ENCODE measurements around the gene MALRD1. TPM values are rescaled to one million over a fixed set of nuclear protein-coding genes. Genes with fewer than 3 reads are reported as not detected.

Gene MALRD1
- total and polyA plus RNA-seq, 2 experiments from 2014 or later: 0.45 TPM; not detected in 1

- Histone ChIP-seq H3K27ac (no peak overlapping the region), H3K4me2 (ENCODE audit: unreplicated experiment) (no peak overlapping the region), H3F3A (ENCODE audit: insufficient read depth) (no peaks in the 10 kb centered on the region), H3K4me1 (ENCODE audit: insufficient read depth) (no peaks in the 10 kb centered on the region), H3K79me2 (ENCODE audit: insufficient read depth) (no peaks in the 10 kb centered on the region), H3K9me3 (ENCODE audit: low read depth) (no peaks in the 10 kb centered on the region), H3K36me3 (ENCODE audit: low read depth) (no peaks in the 10 kb centered on the region), H3K27me3 (replicated peaks; ENCODE audit: insufficient read depth) (no peaks in the 10 kb centered on the region), H2AFZ (no peak overlapping the region), H3K9ac (no peak overlapping the region), H3K9me2 (ENCODE audit: insufficient read depth) (no peaks in the 10 kb centered on the region), H3K4me3 (no peak overlapping the region), H4K20me1 (ENCODE audit: insufficient read depth) (no peaks in the 10 kb centered on the region)
- TF ChIP-seq EZH2phosphoT487 (IDR thresholded peaks at IDR 0.05; ENCODE audit: insufficient read depth, low read depth): no peak
- no peak for TF ChIP-seq EZH2 (IDR thresholded peaks at IDR 0.05; ENCODE audit: insufficient read depth, poor library complexity, severe bottlenecking)
- 95 to 98% methylated on average over 3 of the region's 3 CpGs for whole genome bisulfite sequencing, 2 experiments (ENCODE audit: low coverage in 1 of 2, low lambda C conversion rate in 2 of 2, missing lambda C conversion rate in 2 of 2)
- no peak for DNase-seq
- in situ Hi-C loops (cut with MboI): no loop called here
Observed at GRCh38 chr10:19316204-19316870, 267.7 kb downstream of the MALRD1 start.

GRCh38 chr10:19317952-19318351, 269.4 kb downstream of the MALRD1 start:
- DNase-seq: no peak
- H3K27ac ChIP-seq: no peak overlapping the region
- H3K27me3 ChIP-seq (replicated peaks; ENCODE audit: insufficient read depth): no peaks in the 10 kb centered on the region
- H4K20me1 ChIP-seq (ENCODE audit: insufficient read depth): no peaks in the 10 kb centered on the region
- no peaks in the 10 kb centered on the region for H3K79me2 ChIP-seq (ENCODE audit: insufficient read depth)
- no peak overlapping the region for H3K4me3 ChIP-seq
- H3K36me3 ChIP-seq (ENCODE audit: low read depth): no peaks in the 10 kb centered on the region
- H3K9me3 ChIP-seq (ENCODE audit: low read depth): no peaks in the 10 kb centered on the region
- H2AFZ ChIP-seq: no peak overlapping the region
- in situ Hi-C loops (cut with MboI): no loop called here
- H3K9ac ChIP-seq: no peak overlapping the region
- H3K4me1 ChIP-seq (ENCODE audit: insufficient read depth): no peaks in the 10 kb centered on the region
- H3K9me2 ChIP-seq (ENCODE audit: insufficient read depth): no peaks in the 10 kb centered on the region
- WGBS, 2 experiments (ENCODE audit: low coverage in 1 of 2, low lambda C conversion rate in 2 of 2, missing lambda C conversion rate in 2 of 2): 58 to 65% methylated on average over 1 of the region's 1 CpG
- no peak for TF ChIP-seq EZH2phosphoT487 (IDR thresholded peaks at IDR 0.05; ENCODE audit: insufficient read depth, low read depth)
- no peak for TF ChIP-seq EZH2 (IDR thresholded peaks at IDR 0.05; ENCODE audit: insufficient read depth, poor library complexity, severe bottlenecking)
- no peak overlapping the region for H3K4me2 ChIP-seq (ENCODE audit: unreplicated experiment)
- no peaks in the 10 kb centered on the region for H3F3A ChIP-seq (ENCODE audit: insufficient read depth)

- TF ChIP-seq EZH2phosphoT487 (IDR thresholded peaks at IDR 0.05; ENCODE audit: insufficient read depth, low read depth): no peak
- TF ChIP-seq EZH2 (IDR thresholded peaks at IDR 0.05; ENCODE audit: insufficient read depth, poor library complexity, severe bottlenecking): no peak
- Histone ChIP-seq H2AFZ (no peak overlapping the region), H3K4me1 (ENCODE audit: insufficient read depth) (no peaks in the 10 kb centered on the region), H3K27me3 (replicated peaks; ENCODE audit: insufficient read depth) (no peaks in the 10 kb centered on the region), H3K27ac (no peak overlapping the region), H3K9me3 (ENCODE audit: low read depth) (no peaks in the 10 kb centered on the region), H3K9me2 (ENCODE audit: insufficient read depth) (no peaks in the 10 kb centered on the region), H3K79me2 (ENCODE audit: insufficient read depth) (no peaks in the 10 kb centered on the region), H3K4me2 (ENCODE audit: unreplicated experiment) (no peak overlapping the region), H3K4me3 (no peak overlapping the region), H3K36me3 (ENCODE audit: low read depth) (no peaks in the 10 kb centered on the region), H3K9ac (no peak overlapping the region), H3F3A (ENCODE audit: insufficient read depth) (no peaks in the 10 kb centered on the region), H4K20me1 (ENCODE audit: insufficient read depth) (no peaks in the 10 kb centered on the region)
- in situ Hi-C loops (cut with MboI): no loop called here
- 44 to 55% methylated on average over 4 of the region's 4 CpGs for WGBS, 2 experiments (ENCODE audit: low coverage in 1 of 2, low lambda C conversion rate in 2 of 2, missing lambda C conversion rate in 2 of 2)
- no peak for DNase-seq
Observed at GRCh38 chr10:19325581-19325980, 277.0 kb downstream of the MALRD1 start.

GRCh38 chr10:19328582-19328981, 280.0 kb downstream of the MALRD1 start:
- in situ Hi-C loops (cut with MboI): no loop called here
- 55 to 57% methylated on average over 2 of the region's 2 CpGs for WGBS, 2 experiments (ENCODE audit: low coverage in 1 of 2, low lambda C conversion rate in 2 of 2, missing lambda C conversion rate in 2 of 2)

More at GRCh38 chr10:19328582-19328981, 280.0 kb downstream of the MALRD1 start:
- H3K27ac ChIP-seq: no peak overlapping the region
- H3K36me3 ChIP-seq (ENCODE audit: low read depth): no peaks in the 10 kb centered on the region
- H3K79me2 ChIP-seq (ENCODE audit: insufficient read depth): no peaks in the 10 kb centered on the region
- no peak overlapping the region for H3K4me3 ChIP-seq
- H3K4me2 ChIP-seq (ENCODE audit: unreplicated experiment): no peak overlapping the region
- H3K27me3 ChIP-seq (replicated peaks; ENCODE audit: insufficient read depth): no peaks in the 10 kb centered on the region
- H2AFZ ChIP-seq: no peak overlapping the region
- H4K20me1 ChIP-seq (ENCODE audit: insufficient read depth): no peaks in the 10 kb centered on the region
- TF ChIP-seq EZH2 (IDR thresholded peaks at IDR 0.05; ENCODE audit: insufficient read depth, poor library complexity, severe bottlenecking): no peak
- TF ChIP-seq EZH2phosphoT487 (IDR thresholded peaks at IDR 0.05; ENCODE audit: insufficient read depth, low read depth): no peak
- no peaks in the 10 kb centered on the region for H3F3A ChIP-seq (ENCODE audit: insufficient read depth)
- H3K9me2 ChIP-seq (ENCODE audit: insufficient read depth): no peaks in the 10 kb centered on the region
- no peaks in the 10 kb centered on the region for H3K9me3 ChIP-seq (ENCODE audit: low read depth)
- no peak overlapping the region for H3K9ac ChIP-seq
- no peaks in the 10 kb centered on the region for H3K4me1 ChIP-seq (ENCODE audit: insufficient read depth)
- no peak for DNase-seq

Measured in GM23248 (cell line).